Neural cell (in vitro differentiated cells): Measurements from ENCODE around the gene C4BPB. TPM values are rescaled to one million over a fixed set of nuclear protein-coding genes. Genes with fewer than 3 reads are reported as not detected.

Experiments used
- H2AFZ ChIP-seq: fragments of 200-600, 300-800 bp; sonication (generic), shearing (Covaris generic); 2 replicates; pipeline ENCODE4 v1.6.0; 2014; ENCODE audit warnings: low read depth, mild to moderate bottlenecking, antibody characterized with exemption, low read length, moderate library complexity
- H3F3A ChIP-seq: fragments of 200-600 bp; shearing (Covaris generic); 2 replicates; pipeline ENCODE4 v1.6.1; 2016; ENCODE audit warnings: mild to moderate bottlenecking, moderate library complexity, mixed read lengths, antibody characterized with exemption, low read length; ENCODE audit not compliant: insufficient read depth, poor library complexity, severe bottlenecking
- H3K27ac ChIP-seq: fragments of 200-600, 300-800 bp; sonication (generic), shearing (Covaris generic); 2 replicates; pipeline ENCODE4 v1.5.1; 2014; ENCODE audit warnings: mild to moderate bottlenecking, low read length, moderate library complexity
- H3K27me3 ChIP-seq: fragments of 300-800, 200-600 bp; sonication (generic), shearing (Covaris generic); 2 replicates; pipeline ENCODE4 v1.6.0; 2014; ENCODE audit warnings: mild to moderate bottlenecking, low read depth, low read length, moderate library complexity; ENCODE audit not compliant: insufficient read depth
- H3K36me3 ChIP-seq: fragments of 300-800, 200-600 bp; sonication (generic), shearing (Covaris generic); 2 replicates; pipeline ENCODE4 v1.5.1; 2014; ENCODE audit warnings: mild to moderate bottlenecking, antibody characterized with exemption, low read length, moderate library complexity; ENCODE audit not compliant: insufficient read depth
- H3K4me2 ChIP-seq: fragments of 300-800, 200-600 bp; sonication (generic), shearing (Covaris generic); 2 replicates; pipeline ENCODE4 v1.6.0; 2014; ENCODE audit warnings: mild to moderate bottlenecking, low read length
- H3K4me3 ChIP-seq: fragments of 300-800, 200-600 bp; sonication (generic), shearing (Covaris generic); 2 replicates; pipeline ENCODE4 v1.5.1; 2014; ENCODE audit warnings: mild to moderate bottlenecking, low read length, moderate library complexity
- H3K79me2 ChIP-seq: fragments of 200-600 bp; shearing (Covaris generic); replicated peaks from 2 replicates; pipeline ENCODE4 v1.6.0; 2014; ENCODE audit warnings: mild to moderate bottlenecking, low read length, moderate library complexity; ENCODE audit not compliant: insufficient read depth
- H3K9ac ChIP-seq: fragments of 300-800, 200-600 bp; sonication (generic), shearing (Covaris generic); 2 replicates; pipeline ENCODE4 v1.6.1; 2016; ENCODE audit warnings: mild to moderate bottlenecking, low read length, mixed read lengths
- H3K9me2 ChIP-seq: fragments of 200-600 bp; shearing (Covaris generic); 2 replicates; pipeline ENCODE4 v1.6.1; 2016; ENCODE audit warnings: mild to moderate bottlenecking, low read length, mixed read lengths; ENCODE audit not compliant: insufficient read depth
- H3K9me3 ChIP-seq: fragments of 200-600, 300-800 bp; sonication (generic), shearing (Covaris generic); 2 replicates; pipeline ENCODE4 v1.6.1; 2016; ENCODE audit warnings: mild to moderate bottlenecking, mixed run types, low read length, moderate library complexity, mixed read lengths
- H4K20me1 ChIP-seq: fragments of 200-600 bp; shearing (Covaris generic); 2 replicates; pipeline ENCODE4 v1.6.1; 2016; ENCODE audit warnings: mild to moderate bottlenecking, mixed run types; ENCODE audit not compliant: insufficient read depth
- CTCF ChIP-seq: fragments of 450-650 bp; IDR thresholded peaks from 2 replicates; pipeline ENCODE4 v1.5.1; 2014; ENCODE audit warnings: antibody characterized with exemption, mild to moderate bottlenecking, moderate library complexity; ENCODE audit not compliant: poor library complexity, severe bottlenecking
- EP300 ChIP-seq: fragments of 450-650 bp; conservative IDR thresholded peaks from 2 replicates; pipeline ENCODE4 v1.6.1; 2014; ENCODE audit warnings: antibody characterized with exemption, mild to moderate bottlenecking, moderate library complexity; ENCODE audit not compliant: poor library complexity, severe bottlenecking
- EZH2 ChIP-seq: fragments of 200-600, 300-800 bp; shearing (Covaris generic), sonication (generic); IDR thresholded peaks from 2 replicates; pipeline ENCODE4 v1.6.1; 2014; ENCODE audit warnings: antibody characterized with exemption, low read length, borderline replicate concordance, mild to moderate bottlenecking; ENCODE audit not compliant: insufficient read depth, poor library complexity, severe bottlenecking
- MXI1 ChIP-seq: fragments of 450-650 bp; conservative IDR thresholded peaks from 2 replicates; pipeline ENCODE4 v1.6.1; 2014; ENCODE audit warnings: antibody characterized with exemption, mild to moderate bottlenecking; ENCODE audit not compliant: poor library complexity, severe bottlenecking
- POLR2AphosphoS5 ChIP-seq: IDR thresholded peaks from 2 replicates; pipeline ENCODE4 v1.6.1; 2012
- RAD21 ChIP-seq: fragments of 450-650 bp; conservative IDR thresholded peaks from 2 replicates; pipeline ENCODE4 v1.6.1; 2014; ENCODE audit warnings: antibody characterized with exemption, mild to moderate bottlenecking, moderate library complexity
- REST ChIP-seq: IDR thresholded peaks from 2 replicates; pipeline ENCODE4 v1.6.1; 2012; ENCODE audit warnings: borderline replicate concordance
- SMC3 ChIP-seq: fragments of 450-650 bp; conservative IDR thresholded peaks from 2 replicates; pipeline ENCODE4 v1.6.1; 2014; ENCODE audit warnings: antibody characterized with exemption, mild to moderate bottlenecking, moderate library complexity; ENCODE audit not compliant: poor library complexity
- TAF1 ChIP-seq: IDR thresholded peaks from 2 replicates; pipeline ENCODE4 v1.6.1; 2012; ENCODE audit warnings: low read depth
- polyA plus RNA-seq: library from polyadenylated mRNA; depleted of rRNA; stranded (reverse); fragments of >200 nt; gene quantifications from 2 replicates; pipeline ENCODE4 v1.2.3, GENCODE V29; 2014

The C4BPB gene
- polyA plus RNA-seq, 1 donor from 2014 or later, result not detected

GRCh38 chr1:207060596-207060995 is 28.1 kb upstream of the C4BPB start:
- no peak for TF ChIP-seq TAF1
- TF ChIP-seq MXI1, result no peak
- no peak for TF ChIP-seq POLR2AphosphoS5
- TF ChIP-seq EP300, result no peak
- TF ChIP-seq SMC3, result no peak
- TF ChIP-seq REST, result no peak
- TF ChIP-seq CTCF, result no peak
- no peak for TF ChIP-seq RAD21
- TF ChIP-seq EZH2, result no peak
- no peak overlapping the region for H3K4me3 ChIP-seq
- H3K79me2 ChIP-seq, result no peaks in the 10 kb centered on the region
- H3K4me2 ChIP-seq, result no peak overlapping the region
- no peaks in the 10 kb centered on the region for H3K27me3 ChIP-seq
- no peak overlapping the region for H2AFZ ChIP-seq
- H3K27ac ChIP-seq, result no peak overlapping the region
- no peaks in the 10 kb centered on the region for H3K9me3 ChIP-seq
- no peak overlapping the region for H3K9ac ChIP-seq
- no peaks in the 10 kb centered on the region for H3K36me3 ChIP-seq
- H4K20me1 ChIP-seq, result no peaks in the 10 kb centered on the region
- no peaks in the 10 kb centered on the region for H3F3A ChIP-seq
- no peaks in the 10 kb centered on the region for H3K9me2 ChIP-seq

GRCh38 chr1:207062058-207062457 is 26.6 kb upstream of the C4BPB start:
- no peak overlapping the region for H3K9ac ChIP-seq
- H3K27ac ChIP-seq, result no peak overlapping the region
- no peaks in the 10 kb centered on the region for H3F3A ChIP-seq
- H3K79me2 ChIP-seq, result no peaks in the 10 kb centered on the region
- H4K20me1 ChIP-seq, result no peaks in the 10 kb centered on the region
- no peak overlapping the region for H2AFZ ChIP-seq
- no peaks in the 10 kb centered on the region for H3K27me3 ChIP-seq
- no peaks in the 10 kb centered on the region for H3K9me3 ChIP-seq
- H3K4me2 ChIP-seq, result no peak overlapping the region
- no peaks in the 10 kb centered on the region for H3K36me3 ChIP-seq
- H3K9me2 ChIP-seq, result no peaks in the 10 kb centered on the region
- H3K4me3 ChIP-seq, result no peak overlapping the region
- TF ChIP-seq EP300, result no peak
- TF ChIP-seq SMC3, result no peak
- no peak for TF ChIP-seq RAD21
- no peak for TF ChIP-seq MXI1
- no peak for TF ChIP-seq TAF1
- TF ChIP-seq REST, result no peak
- no peak for TF ChIP-seq POLR2AphosphoS5
- no peak for TF ChIP-seq EZH2
- no peak for TF ChIP-seq CTCF
